ENCODE results near the gene CPNE4. TPM values are rescaled to one million over a fixed set of nuclear protein-coding genes. Genes with fewer than 3 reads are reported as not detected.
A peak's percentile ranks its signal among the peaks of the same experiment; 100 is the strongest.

CPNE4 gene
- total RNA-seq, 1 donor from 2014 or later: 0.05 TPM

DNA sequence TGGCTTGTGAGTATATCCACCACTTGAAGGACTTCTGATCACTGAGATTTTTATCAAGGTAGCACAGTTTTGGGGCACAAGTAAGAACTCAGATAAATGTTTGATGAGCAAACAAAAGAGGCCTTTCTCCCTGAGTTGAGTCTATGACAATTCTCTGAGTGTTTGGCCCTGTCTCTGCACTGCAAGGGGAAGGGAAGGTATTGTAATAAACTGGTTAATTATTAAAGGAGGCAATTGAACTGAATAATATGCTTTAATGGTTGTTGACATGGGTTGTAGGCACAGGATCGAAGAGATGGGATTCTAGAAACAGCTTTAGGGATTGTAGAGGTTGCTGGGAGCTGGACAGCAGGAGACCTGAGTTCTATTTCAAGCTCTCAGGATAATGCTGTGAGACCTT is 437.0 kb downstream of the CPNE4 start:
- peak; percentile 77 for DNase-seq (ENCODE audit: low read depth)

DNA sequence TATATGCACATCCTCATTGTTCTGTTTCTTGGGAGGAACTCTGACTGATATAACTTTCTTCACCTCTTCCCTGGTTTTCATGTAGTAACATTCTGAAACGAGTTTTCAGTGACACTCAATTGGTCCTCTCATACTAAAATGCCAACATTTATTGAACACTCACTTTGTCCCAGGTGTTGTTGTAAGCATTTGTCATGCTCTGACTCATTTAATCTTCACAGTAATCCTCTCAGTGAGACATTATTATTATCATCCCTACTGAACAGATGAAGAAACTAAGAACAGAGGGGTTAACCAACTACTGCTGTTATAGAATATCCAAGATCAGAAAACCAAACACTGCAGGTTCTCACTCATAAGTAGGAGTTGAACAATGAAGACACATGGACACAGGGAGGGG is 437.9 kb downstream of the CPNE4 start:
- DNase-seq (ENCODE audit: low read depth): peak; percentile 7

GRCh38 chr3:131591394-131592014 is 443.3 kb downstream of the CPNE4 start:
- DNase-seq (ENCODE audit: low read depth): peak; percentile 68

DNA sequence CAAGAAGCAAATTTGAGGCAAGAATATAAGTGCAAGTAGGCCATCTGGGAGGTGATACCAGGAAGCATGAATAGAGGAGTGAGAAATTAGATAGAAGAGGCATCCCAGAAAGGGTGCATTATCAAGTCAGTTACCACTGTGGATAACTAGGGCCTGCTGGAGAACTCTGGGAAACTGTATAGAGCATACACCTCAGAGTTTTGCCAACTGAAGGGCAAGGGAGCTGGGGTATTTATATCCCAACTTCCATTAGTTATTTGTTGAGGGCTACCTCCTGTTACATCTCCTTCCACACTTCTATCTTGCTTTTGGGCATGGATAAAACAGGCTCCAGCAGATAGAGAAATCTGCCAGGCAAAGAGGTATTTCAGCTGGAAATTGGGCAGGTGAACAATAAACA is 448.5 kb downstream of the CPNE4 start:
- no peak for DNase-seq (ENCODE audit: low read depth)

GRCh38 chr3:131582438-131582837 is 452.4 kb downstream of the CPNE4 start:
- no peak for DNase-seq (ENCODE audit: low read depth)

GRCh38 chr3:131568460-131568859 is 466.4 kb downstream of the CPNE4 start:
- no peak for DNase-seq (ENCODE audit: low read depth)

DNA sequence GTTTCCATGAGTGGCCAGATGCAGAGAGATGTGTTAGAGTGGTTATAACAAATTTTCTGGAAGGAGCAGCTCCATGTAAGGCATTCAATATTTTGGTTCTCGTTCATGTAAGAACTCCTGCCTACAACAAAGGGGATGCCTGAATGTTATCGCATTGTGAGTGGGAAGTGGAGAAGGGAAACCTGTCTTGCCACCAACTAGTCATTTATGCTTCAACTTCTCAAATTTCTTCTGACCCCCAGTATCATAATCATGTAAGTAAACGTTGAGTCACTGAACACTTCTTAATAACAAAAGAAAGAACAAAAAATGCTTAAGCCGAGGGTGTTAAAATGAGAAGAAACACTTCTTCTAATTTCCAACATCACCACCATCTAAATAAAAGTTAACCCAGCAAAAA is 470.0 kb downstream of the CPNE4 start:
- DNase-seq (ENCODE audit: low read depth): no peak

DNA sequence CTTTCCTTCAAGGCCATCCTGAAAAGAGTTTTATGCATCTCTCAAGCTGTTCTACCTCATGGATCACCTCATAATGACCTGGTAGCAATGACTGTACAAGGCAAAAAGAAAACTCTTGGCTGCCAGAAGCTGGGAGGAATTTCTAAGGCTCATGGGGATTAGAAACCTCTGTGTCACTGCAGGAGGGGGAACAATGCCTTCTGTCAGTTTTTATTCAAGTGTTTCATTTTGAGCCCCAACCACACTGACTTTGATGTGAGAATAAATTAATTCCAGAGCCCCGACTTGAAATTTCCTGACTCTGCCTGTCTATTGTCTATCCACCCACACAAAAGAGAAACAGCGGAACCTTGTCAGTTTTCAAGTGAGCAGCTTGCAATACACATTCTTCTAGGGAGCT is 473.3 kb downstream of the CPNE4 start:
- DNase-seq (ENCODE audit: low read depth): peak; percentile 83

- no peak for DNase-seq (ENCODE audit: low read depth)
Observed at GRCh38 chr3:131560795-131561194, 474.0 kb downstream of the CPNE4 start.

DNA sequence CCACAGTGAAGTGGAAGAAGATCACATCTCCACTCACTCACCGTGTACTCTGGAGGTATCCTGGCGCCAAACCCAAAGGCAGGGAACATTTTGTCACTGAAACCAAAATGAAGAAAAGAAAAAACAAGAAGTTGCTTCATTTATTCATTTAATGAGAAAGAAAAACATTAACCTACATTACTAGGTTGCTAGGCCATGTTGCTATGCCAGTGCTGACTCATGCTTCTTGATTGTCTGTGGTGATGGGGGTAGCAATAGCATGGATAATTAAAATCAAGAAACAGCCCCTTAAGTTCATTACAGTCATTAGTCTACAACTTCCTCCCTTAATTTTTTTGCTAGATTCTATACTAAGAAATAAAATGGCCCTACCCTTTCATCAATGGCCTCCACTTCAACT is 479.4 kb downstream of the CPNE4 start:
- peak; percentile 92 for DNase-seq (ENCODE audit: low read depth)

GRCh38 chr3:131553495-131554247 is 481.1 kb downstream of the CPNE4 start:
- no peak for DNase-seq (ENCODE audit: low read depth)

DNA sequence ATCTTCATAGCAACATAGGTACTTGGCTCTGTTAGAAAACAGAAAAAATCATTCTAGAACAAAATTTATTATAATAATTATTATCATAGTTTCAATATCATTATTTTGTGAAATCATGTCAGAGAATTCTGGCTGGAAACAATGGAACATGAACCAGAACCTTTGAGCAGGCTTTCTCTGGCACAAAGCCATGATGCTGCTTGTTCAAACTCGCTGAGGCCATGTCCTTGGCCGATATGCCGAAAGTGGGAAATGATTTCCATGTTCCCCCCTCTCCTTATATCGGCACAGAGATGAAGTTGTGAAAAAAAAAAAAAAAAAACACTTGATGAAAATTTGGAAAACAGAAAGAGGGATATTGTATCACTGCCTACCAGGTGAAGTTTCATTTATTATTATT is 483.1 kb downstream of the CPNE4 start:
- no peak for DNase-seq (ENCODE audit: low read depth)

GRCh38 chr3:131550562-131551465 is 484.0 kb downstream of the CPNE4 start:
- no peak for DNase-seq (ENCODE audit: low read depth)

DNA sequence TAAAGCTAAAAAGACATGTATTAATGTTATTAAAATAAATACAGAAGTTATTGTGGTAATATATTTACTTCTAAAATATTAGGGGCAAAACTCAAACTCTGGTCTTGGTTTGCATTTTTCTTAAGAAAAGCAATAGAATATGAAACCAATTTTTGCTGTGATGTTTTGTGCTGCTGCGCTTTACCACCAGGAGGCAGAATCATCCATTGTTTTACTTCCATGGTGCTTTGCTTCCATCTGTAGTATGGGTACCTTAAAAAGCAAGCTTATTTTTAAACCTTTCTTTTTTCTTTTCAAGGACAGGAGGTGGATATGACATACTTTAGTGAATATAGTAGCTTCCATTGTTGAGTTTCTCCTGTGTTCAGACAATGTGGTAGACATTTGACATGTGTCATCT is 485.5 kb downstream of the CPNE4 start:
- no peak for DNase-seq (ENCODE audit: low read depth)

GRCh38 chr3:131547585-131547984 is 487.2 kb downstream of the CPNE4 start:
- DNase-seq (ENCODE audit: low read depth): no peak

- no peak for DNase-seq (ENCODE audit: low read depth)
Observed at GRCh38 chr3:131546441-131546840, 488.4 kb downstream of the CPNE4 start.

GRCh38 chr3:131544557-131544956 is 490.3 kb downstream of the CPNE4 start:
- DNase-seq (ENCODE audit: low read depth): no peak

DNA sequence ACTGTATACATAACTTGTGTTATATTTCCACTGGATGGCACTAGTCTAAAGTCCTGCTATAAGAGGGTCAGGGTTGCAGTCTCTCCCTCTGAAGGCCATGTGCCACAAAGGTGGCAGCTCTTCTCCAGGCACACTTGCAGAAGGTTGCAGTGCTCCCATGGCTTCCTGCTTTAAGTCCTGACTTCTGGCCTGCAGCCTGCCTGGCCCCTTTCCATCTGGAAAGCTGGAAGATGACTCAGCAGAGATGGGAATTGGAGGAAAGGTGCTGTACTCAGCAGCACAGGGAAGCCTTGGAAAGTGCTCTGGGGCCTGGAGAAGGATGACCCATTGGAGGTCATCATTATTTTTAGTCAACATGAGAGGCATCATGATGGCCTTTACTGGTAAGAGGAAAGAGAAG is 491.1 kb downstream of the CPNE4 start:
- peak; percentile 91 for DNase-seq (ENCODE audit: low read depth)

- DNase-seq (ENCODE audit: low read depth): peak; percentile 93
Observed at GRCh38 chr3:131541288-131541687, 493.5 kb downstream of the CPNE4 start.

DNA sequence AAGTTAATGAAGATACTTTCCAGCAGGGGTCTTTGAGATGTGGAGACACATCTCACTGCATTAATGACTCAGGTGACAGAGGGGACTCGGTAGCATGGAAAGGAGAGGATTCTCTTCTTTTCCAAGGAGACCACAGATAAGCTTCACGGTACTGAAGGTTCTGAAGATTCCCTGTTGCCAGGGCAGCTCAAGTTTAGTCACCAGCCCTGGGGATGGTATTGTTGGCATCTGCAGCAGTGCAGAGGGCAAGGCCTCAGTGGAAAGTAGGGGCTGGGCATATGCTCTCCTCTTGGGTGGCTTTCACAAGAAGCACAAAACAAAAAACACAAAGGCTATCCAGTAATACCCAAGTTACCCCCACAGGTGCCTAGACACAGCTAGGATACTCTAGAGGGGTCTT is 494.0 kb downstream of the CPNE4 start:
- peak; percentile 56 for DNase-seq (ENCODE audit: low read depth)

DNA sequence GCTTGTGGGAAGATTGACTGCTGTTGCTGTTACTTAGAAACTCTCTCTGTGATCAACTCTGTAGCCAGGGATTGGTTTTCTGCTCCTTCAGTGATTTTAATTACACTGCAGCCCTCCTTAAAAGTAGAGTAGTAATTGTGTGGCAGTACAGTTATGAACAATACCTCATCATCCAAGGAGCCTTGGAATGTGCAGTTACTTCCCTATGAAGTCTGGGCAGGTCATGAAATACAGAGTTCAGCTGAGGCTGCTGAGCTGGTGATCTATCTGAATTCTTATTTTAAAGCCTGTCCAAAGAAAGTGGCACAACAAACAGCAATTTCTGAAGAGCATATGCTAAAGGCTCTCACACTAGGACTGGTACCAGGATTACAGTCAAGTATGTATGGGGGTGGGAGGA is 494.7 kb downstream of the CPNE4 start:
- DNase-seq (ENCODE audit: low read depth): peak; percentile 81

DNA sequence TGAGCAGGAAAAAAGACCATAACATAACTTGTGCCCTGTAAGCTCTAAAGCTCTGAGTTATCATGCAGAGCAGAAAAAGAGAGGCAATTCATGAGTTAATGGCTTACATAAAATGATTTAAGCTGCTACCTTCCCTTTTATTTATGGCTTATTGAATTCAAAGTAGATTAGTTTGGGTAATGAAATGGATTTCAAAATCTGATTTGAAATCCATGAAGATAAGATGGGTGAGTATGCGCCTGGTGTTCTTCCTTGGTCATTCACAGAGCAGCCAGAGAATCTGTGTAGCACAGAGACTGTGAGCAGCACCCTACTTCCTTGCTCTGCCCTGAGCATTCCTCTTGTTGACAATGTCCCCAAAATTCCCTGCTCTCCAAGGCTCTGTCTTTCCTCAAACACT is 495.8 kb downstream of the CPNE4 start:
- no peak for DNase-seq (ENCODE audit: low read depth)

GRCh38 chr3:131537531-131537930 is 497.3 kb downstream of the CPNE4 start:
- no peak for DNase-seq (ENCODE audit: low read depth)
